Measurements from ENCODE around the gene ITPR2.

DNA sequence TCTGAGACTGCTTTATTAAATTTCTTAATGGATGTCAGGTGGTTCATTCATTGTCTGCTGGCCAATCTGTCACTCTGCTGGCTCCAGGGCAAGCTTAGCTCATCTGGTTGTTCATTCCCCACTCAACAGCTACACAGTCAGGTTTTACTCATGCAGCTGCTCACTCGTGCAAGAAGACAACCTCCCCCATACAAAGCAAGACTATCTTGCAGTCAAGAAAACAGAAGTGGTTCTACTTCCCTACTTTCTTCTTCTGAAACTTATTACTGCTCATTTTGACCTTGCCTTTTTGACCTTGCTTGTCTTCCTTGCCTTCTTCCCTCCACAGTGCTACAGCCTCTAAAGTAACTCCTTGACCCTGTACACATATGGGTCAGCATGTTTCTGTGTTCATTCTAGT, 359.7 kb downstream of the ITPR2 start:
- TF ChIP-seq, protein P1, sequence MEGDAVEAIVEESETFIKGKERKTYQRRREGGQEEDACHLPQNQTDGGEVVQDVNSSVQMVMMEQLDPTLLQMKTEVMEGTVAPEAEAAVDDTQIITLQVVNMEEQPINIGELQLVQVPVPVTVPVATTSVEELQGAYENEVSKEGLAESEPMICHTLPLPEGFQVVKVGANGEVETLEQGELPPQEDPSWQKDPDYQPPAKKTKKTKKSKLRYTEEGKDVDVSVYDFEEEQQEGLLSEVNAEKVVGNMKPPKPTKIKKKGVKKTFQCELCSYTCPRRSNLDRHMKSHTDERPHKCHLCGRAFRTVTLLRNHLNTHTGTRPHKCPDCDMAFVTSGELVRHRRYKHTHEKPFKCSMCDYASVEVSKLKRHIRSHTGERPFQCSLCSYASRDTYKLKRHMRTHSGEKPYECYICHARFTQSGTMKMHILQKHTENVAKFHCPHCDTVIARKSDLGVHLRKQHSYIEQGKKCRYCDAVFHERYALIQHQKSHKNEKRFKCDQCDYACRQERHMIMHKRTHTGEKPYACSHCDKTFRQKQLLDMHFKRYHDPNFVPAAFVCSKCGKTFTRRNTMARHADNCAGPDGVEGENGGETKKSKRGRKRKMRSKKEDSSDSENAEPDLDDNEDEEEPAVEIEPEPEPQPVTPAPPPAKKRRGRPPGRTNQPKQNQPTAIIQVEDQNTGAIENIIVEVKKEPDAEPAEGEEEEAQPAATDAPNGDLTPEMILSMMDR (conservative IDR thresholded peaks at IDR 0.05; ENCODE audit: low read length) = no peak
- TF ChIP-seq EZH2phosphoT487 (IDR thresholded peaks at IDR 0.05; ENCODE audit: borderline replicate concordance) = no peak

Measured in Loucy (cell line).